HepG2 (cell line): ENCODE measurements around the gene THOP1. TPM values are rescaled to one million over a fixed set of nuclear protein-coding genes. Genes with fewer than 3 reads are reported as not detected.

Experiments
- AGO1 ChIP-seq: fragments of 200-400 bp; formaldehyde crosslinking; IDR thresholded peaks from 2 replicates; pipeline ENCODE4 v1.6.1; 2017; ENCODE audit warnings: mild to moderate bottlenecking, low read depth, low read length, moderate library complexity; ENCODE audit not compliant: poor library complexity, severe bottlenecking
- HMG20B ChIP-seq: conservative IDR thresholded peaks from 2 replicates; pipeline ENCODE4 v1.6.1; 2016; ENCODE audit warnings: missing genetic modification reagents, missing compliant biosample characterization
- JUND ChIP-seq: sonication (generic); formaldehyde crosslinking; IDR thresholded peaks from 2 replicates; pipeline ENCODE4 v1.8.0; 2022; ENCODE audit warnings: mild to moderate bottlenecking, missing genetic modification reagents
- KLF15 ChIP-seq: sonication (generic); formaldehyde crosslinking; IDR thresholded peaks from 2 replicates; pipeline ENCODE4 v1.8.1; 2023; ENCODE audit warnings: borderline replicate concordance, mild to moderate bottlenecking, inconsistent platforms, missing genetic modification reagents, mixed read lengths
- MAFF ChIP-seq: IDR thresholded peaks from 2 replicates; pipeline ENCODE4 v1.6.1; 2011; ENCODE audit warnings: low read depth, low read length, improper control_type of control experiment
- PAF1 ChIP-seq: IDR thresholded peaks from 2 replicates; pipeline ENCODE4 v1.6.1; 2016; ENCODE audit warnings: missing genetic modification reagents, missing compliant biosample characterization
- PHF8 ChIP-seq: sonication (generic); formaldehyde crosslinking; IDR thresholded peaks from 2 replicates; pipeline ENCODE4 v1.5.0; 2020; ENCODE audit warnings: missing genetic modification reagents
- RBM22 ChIP-seq: fragments of 200-400 bp; formaldehyde crosslinking; optimal IDR thresholded peaks from 2 replicates; pipeline ENCODE3; 2017; ENCODE audit warnings: mild to moderate bottlenecking, low read length, moderate library complexity
- ZBTB42 ChIP-seq: sonication (generic); formaldehyde crosslinking; IDR thresholded peaks from 2 replicates; pipeline ENCODE4 v1.5.0; 2020; ENCODE audit warnings: mild to moderate bottlenecking, missing genetic modification reagents
- ZIK1 ChIP-seq: sonication (generic); formaldehyde crosslinking; IDR thresholded peaks from 2 replicates; pipeline ENCODE4 v1.5.0; 2020; ENCODE audit warnings: mild to moderate bottlenecking, low read depth, missing genetic modification reagents, borderline replicate concordance
- ZNF24 ChIP-seq: fragments of 450-650 bp; IDR thresholded peaks from 2 replicates; pipeline ENCODE4 v1.6.1; 2017; ENCODE audit warnings: antibody characterized with exemption, mild to moderate bottlenecking
- ZNF331 ChIP-seq: sonication (generic); formaldehyde crosslinking; IDR thresholded peaks from 2 replicates; pipeline ENCODE4 v1.4.0; 2020; ENCODE audit warnings: missing genetic modification reagents
- ZNF441 ChIP-seq: sonication (generic); formaldehyde crosslinking; IDR thresholded peaks from 2 replicates; pipeline ENCODE4 v1.7.0; 2021; ENCODE audit warnings: missing genetic modification reagents, borderline replicate concordance
- ZNF577 ChIP-seq: sonication (generic); formaldehyde crosslinking; IDR thresholded peaks from 2 replicates; pipeline ENCODE4 v1.4.0; 2020; ENCODE audit warnings: mild to moderate bottlenecking, low read depth, missing genetic modification reagents, borderline replicate concordance
- ZNF605 ChIP-seq: sonication (generic); formaldehyde crosslinking; IDR thresholded peaks from 2 replicates; pipeline ENCODE4 v1.8.0; 2022; ENCODE audit warnings: mild to moderate bottlenecking, missing genetic modification reagents
- ZNF737 ChIP-seq: sonication (generic); formaldehyde crosslinking; IDR thresholded peaks from 2 replicates; pipeline ENCODE4 v1.5.0; 2020; ENCODE audit warnings: missing genetic modification reagents, mild to moderate bottlenecking, borderline replicate concordance
- polyA plus RNA-seq, 8 experiments: library from polyadenylated mRNA; depleted of rRNA in 3 of 8; stranded (reverse) in 7 of 8; unstranded in 1 of 8; fragments of >200 nt; fragmentation: Illumina TruSeq in 4 of 8; extraction: Trizol in 4 of 8; gene quantifications; 2 replicates each; pipeline versions ENCODE4 v1.2.1 to v1.2.3, GENCODE V29; 2011 to 2016; ENCODE audit warnings: low read depth in 4 of 8, missing spikeins in 1 of 8, mixed read lengths in 1 of 8; ENCODE audit not compliant: insufficient read depth in 1 of 8
- total RNA-seq, 5 experiments: library from RNA; depleted of rRNA; stranded (reverse); fragments of >200 nt; fragmentation: Illumina TruSeq; extraction: Trizol; gene quantifications; 2 replicates each; pipeline ENCODE4 v1.2.3, GENCODE V29; 2016; ENCODE audit warnings: low read depth in 1 of 5
- TF ChIP-seq, protein P1 (sequence below): sonication (generic); formaldehyde crosslinking; IDR thresholded peaks from 2 replicates; pipeline ENCODE4 v1.5.1; 2020; ENCODE audit warnings: missing genetic modification reagents, mild to moderate bottlenecking, borderline replicate concordance
- TF ChIP-seq, protein P2 (sequence below): sonication (generic); formaldehyde crosslinking; IDR thresholded peaks from one replicate; pipeline ENCODE4 v1.5.1; 2020; ENCODE audit warnings: mild to moderate bottlenecking, missing genetic modification reagents; ENCODE audit errors: not compliant biosample characterization

Gene THOP1
- total and polyA plus RNA-seq, 2 of the 13 experiments (the other 11 are each of a cell fraction or from before 2014, with no cell fraction given): 74.4 to 116 TPM

DNA sequence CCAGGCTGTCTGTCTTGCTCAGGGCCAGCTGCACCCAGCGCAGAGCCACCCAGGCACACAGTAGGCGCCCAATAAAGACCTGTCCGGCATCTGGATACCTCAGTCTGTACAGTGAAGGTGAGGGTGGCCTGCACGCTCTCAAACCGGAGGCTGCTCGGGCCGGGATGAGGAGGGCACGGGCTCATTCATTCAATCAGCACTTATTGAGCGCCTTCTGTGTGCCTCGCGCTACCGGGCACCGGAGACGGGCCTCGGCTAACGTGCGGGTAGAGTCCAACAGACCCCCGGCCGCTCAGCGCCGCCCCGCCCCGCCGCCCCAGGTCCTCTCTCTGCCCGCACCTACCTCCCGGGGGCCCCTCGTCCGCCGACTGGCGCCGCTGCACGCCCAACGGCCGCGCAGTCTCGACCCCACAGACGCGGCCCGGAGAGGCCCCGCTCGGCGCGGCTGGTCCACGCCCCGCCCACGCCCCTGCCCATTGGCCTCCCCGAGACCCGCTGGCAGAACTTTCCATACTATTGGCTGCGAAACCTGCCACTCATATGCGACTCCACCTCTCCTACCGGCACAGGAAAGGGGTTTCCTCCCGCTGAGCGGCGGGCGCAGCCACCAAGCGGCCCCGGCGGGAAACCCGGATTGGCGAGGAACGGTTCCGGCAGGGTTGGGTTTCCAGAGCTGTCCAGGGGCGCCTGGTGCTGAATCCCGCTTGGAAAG, 45.5 kb upstream of the THOP1 start, which contains the start of gene SLC39A3 (continued):
- TF ChIP-seq ZNF577 (CRISPR knock-in tag): peak; percentile 87; the same call in 1 of the 2 replicates
- TF ChIP-seq ZNF331: peak; percentile 98
- TF ChIP-seq, protein P1, sequence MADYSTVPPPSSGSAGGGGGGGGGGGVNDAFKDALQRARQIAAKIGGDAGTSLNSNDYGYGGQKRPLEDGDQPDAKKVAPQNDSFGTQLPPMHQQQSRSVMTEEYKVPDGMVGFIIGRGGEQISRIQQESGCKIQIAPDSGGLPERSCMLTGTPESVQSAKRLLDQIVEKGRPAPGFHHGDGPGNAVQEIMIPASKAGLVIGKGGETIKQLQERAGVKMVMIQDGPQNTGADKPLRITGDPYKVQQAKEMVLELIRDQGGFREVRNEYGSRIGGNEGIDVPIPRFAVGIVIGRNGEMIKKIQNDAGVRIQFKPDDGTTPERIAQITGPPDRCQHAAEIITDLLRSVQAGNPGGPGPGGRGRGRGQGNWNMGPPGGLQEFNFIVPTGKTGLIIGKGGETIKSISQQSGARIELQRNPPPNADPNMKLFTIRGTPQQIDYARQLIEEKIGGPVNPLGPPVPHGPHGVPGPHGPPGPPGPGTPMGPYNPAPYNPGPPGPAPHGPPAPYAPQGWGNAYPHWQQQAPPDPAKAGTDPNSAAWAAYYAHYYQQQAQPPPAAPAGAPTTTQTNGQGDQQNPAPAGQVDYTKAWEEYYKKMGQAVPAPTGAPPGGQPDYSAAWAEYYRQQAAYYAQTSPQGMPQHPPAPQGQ (CRISPR knock-in tag): no peak
- peak; percentile 82 for TF ChIP-seq ZNF24
- TF ChIP-seq ZBTB42 (CRISPR knock-in tag): peak; percentile 91; the same call in 1 of the 2 replicates
- no peak for TF ChIP-seq PAF1
- peak; percentile 32 for TF ChIP-seq RBM22
- peak; percentile 95 for TF ChIP-seq ZNF441 (CRISPR knock-in tag)
- TF ChIP-seq, protein P2, sequence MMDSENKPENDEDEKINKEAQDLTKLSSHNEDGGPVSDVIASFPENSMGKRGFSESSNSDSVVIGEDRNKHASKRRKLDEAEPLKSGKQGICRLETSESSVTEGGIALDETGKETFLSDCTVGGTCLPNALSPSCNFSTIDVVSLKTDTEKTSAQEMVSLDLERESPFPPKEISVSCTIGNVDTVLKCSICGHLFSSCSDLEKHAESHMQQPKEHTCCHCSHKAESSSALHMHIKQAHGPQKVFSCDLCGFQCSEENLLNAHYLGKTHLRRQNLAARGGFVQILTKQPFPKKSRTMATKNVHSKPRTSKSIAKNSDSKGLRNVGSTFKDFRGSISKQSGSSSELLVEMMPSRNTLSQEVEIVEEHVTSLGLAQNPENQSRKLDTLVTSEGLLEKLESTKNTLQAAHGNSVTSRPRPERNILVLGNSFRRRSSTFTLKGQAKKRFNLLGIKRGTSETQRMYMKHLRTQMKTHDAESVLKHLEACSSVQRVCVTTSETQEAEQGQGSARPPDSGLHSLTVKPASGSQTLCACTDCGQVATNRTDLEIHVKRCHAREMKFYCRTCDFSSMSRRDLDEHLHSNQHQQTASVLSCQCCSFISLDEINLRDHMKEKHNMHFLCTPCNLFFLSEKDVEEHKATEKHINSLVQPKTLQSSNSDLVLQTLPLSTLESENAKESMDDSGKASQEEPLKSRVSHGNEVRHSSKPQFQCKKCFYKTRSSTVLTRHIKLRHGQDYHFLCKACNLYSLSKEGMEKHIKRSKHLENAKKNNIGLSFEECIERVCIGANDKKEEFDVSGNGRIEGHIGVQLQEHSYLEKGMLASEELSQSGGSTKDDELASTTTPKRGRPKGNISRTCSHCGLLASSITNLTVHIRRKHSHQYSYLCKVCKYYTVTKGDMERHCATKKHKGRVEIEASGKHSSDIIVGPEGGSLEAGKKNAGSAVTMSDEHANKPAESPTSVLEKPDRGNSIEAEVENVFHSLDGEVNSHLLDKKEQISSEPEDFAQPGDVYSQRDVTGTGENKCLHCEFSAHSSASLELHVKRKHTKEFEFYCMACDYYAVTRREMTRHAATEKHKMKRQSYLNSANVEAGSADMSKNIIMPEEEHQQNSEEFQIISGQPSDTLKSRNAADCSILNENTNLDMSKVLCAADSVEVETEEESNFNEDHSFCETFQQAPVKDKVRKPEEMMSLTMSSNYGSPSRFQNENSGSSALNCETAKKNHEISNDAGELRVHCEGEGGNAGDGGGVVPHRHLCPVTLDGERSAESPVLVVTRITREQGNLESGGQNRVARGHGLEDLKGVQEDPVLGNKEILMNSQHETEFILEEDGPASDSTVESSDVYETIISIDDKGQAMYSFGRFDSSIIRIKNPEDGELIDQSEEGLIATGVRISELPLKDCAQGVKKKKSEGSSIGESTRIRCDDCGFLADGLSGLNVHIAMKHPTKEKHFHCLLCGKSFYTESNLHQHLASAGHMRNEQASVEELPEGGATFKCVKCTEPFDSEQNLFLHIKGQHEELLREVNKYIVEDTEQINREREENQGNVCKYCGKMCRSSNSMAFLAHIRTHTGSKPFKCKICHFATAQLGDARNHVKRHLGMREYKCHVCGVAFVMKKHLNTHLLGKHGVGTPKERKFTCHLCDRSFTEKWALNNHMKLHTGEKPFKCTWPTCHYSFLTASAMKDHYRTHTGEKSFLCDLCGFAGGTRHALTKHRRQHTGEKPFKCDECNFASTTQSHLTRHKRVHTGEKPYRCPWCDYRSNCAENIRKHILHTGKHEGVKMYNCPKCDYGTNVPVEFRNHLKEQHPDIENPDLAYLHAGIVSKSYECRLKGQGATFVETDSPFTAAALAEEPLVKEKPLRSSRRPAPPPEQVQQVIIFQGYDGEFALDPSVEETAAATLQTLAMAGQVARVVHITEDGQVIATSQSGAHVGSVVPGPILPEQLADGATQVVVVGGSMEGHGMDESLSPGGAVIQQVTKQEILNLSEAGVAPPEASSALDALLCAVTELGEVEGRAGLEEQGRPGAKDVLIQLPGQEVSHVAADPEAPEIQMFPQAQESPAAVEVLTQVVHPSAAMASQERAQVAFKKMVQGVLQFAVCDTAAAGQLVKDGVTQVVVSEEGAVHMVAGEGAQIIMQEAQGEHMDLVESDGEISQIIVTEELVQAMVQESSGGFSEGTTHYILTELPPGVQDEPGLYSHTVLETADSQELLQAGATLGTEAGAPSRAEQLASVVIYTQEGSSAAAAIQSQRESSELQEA (CRISPR knock-in tag): peak; percentile 92
- TF ChIP-seq HMG20B: peak; percentile 89
- peak; percentile 71 for TF ChIP-seq AGO1
- no peak for TF ChIP-seq MAFF
- TF ChIP-seq PHF8 (CRISPR knock-in tag): peak; percentile 66
- no peak for TF ChIP-seq JUND (CRISPR knock-in tag)
- TF ChIP-seq ZIK1: peak; percentile 82; the same call in 1 of the 2 replicates
- no peak for TF ChIP-seq ZNF737 (CRISPR knock-in tag)
- peak; percentile 99 for TF ChIP-seq ZNF605 (CRISPR knock-in tag)
- peak; percentile 96; the same call in 1 of the 2 replicates for TF ChIP-seq KLF15 (CRISPR knock-in tag)
